Chondrocyte (in vitro differentiated cells): ENCODE results near the gene SNPH. TPM values are rescaled to one million over a fixed set of nuclear protein-coding genes. Genes with fewer than 3 reads are reported as not detected.

Source experiments
- DNase-seq: peaks from one replicate; pipeline ENCODE4 v3.0.0; 2021; ENCODE audit warnings: mixed read lengths, low spot score
- H3K27ac Mint-ChIP-seq: one replicate; pipeline ENCODE4 v1.8.0; 2021; ENCODE audit warnings: mild to moderate bottlenecking, moderate library complexity, mixed read lengths; ENCODE audit not compliant: unreplicated experiment
- H3K27me3 Mint-ChIP-seq: 2 replicates; pipeline ENCODE4 v1.8.0; 2021; ENCODE audit warnings: low read depth, mixed read lengths
- H3K36me3 Mint-ChIP-seq: 2 replicates; pipeline ENCODE4 v1.8.0; 2021; ENCODE audit warnings: low read depth, mixed read lengths
- H3K4me1 Mint-ChIP-seq: 2 replicates; pipeline ENCODE4 v1.8.0; 2021; ENCODE audit warnings: low read depth, mild to moderate bottlenecking, mixed read lengths
- H3K4me3 Mint-ChIP-seq: one replicate; pipeline ENCODE4 v1.8.0; 2021; ENCODE audit warnings: mild to moderate bottlenecking, moderate library complexity, mixed read lengths; ENCODE audit not compliant: unreplicated experiment
- H3K9me3 Mint-ChIP-seq: 2 replicates; pipeline ENCODE4 v1.8.0; 2021; ENCODE audit warnings: low read depth, mixed read lengths
- total RNA-seq: library from RNA; stranded (reverse); gene quantifications from 3 replicates; pipeline ENCODE4 v1.2.1, GENCODE V29; 2021
- TF ChIP-seq, protein P1 (sequence below): fragments of 200-600 bp; sonication (generic); IDR thresholded peaks from 2 replicates; pipeline ENCODE4 v1.5.0; 2021; ENCODE audit warnings: antibody characterized with exemption, mild to moderate bottlenecking, moderate library complexity

SNPH gene
- total RNA-seq, 1 donor from 2014 or later = 12.8 TPM

DNA sequence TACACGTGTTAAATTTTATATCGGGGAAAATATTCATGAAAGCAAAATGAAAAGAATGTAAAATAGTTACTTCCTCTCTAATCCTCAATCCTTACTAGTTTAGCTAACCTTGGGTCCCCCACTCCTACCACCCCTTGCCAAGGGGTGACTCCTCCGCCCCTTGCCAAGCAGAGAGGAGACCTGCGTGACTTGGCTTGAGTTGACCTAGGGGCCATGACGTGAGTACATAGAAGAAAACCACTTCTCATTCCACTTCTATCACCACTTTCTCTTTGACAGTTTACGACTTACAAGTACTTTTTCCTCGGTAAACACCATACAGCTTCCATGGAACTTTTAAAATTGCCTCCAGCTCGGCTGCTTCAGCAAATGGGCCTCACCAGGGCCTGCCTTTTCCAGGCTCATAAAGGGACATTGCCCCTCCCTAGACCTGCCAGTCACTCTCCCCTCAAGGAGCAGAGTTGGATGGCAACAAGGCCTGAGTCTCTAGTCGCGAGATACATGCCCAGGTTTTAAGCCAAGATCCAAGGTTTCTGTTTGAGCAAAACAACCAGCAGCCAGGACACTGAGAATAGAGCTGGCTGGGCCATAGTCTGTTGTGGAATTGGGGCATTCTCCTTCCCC lies 32.9 kb downstream of the SNPH start:
- H3K4me1 Mint-ChIP-seq = no peaks in the 10 kb centered on the region
- H3K27me3 Mint-ChIP-seq = no peaks in the 10 kb centered on the region
- no peaks in the 10 kb centered on the region for H3K9me3 Mint-ChIP-seq
- no peak overlapping the region for H3K27ac Mint-ChIP-seq
- DNase-seq = no peak
- TF ChIP-seq, protein P1, sequence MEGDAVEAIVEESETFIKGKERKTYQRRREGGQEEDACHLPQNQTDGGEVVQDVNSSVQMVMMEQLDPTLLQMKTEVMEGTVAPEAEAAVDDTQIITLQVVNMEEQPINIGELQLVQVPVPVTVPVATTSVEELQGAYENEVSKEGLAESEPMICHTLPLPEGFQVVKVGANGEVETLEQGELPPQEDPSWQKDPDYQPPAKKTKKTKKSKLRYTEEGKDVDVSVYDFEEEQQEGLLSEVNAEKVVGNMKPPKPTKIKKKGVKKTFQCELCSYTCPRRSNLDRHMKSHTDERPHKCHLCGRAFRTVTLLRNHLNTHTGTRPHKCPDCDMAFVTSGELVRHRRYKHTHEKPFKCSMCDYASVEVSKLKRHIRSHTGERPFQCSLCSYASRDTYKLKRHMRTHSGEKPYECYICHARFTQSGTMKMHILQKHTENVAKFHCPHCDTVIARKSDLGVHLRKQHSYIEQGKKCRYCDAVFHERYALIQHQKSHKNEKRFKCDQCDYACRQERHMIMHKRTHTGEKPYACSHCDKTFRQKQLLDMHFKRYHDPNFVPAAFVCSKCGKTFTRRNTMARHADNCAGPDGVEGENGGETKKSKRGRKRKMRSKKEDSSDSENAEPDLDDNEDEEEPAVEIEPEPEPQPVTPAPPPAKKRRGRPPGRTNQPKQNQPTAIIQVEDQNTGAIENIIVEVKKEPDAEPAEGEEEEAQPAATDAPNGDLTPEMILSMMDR = no peak
- H3K4me3 Mint-ChIP-seq = no peak overlapping the region
- peaks cover 4% of the 10 kb centered on the region for H3K36me3 Mint-ChIP-seq

DNA sequence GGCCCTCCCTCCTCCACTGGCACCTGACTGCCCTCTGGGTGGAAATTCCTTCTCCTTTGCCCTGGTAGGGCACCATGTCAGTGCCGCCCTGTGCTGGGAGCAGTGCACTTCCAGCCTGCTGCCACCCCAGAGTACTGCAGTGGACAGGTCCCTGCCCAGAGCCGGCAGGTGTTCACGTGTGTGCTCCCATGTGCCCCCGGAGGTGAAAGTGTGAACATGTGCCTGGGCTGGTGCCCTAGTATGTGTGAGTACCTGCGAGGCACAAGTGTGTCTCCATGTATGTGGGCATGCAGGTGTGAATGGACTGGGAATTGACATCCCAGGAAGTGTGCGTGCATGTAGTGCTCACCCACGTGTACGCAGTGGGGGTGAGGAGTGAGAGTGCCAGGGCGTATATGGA lies 33.4 kb downstream of the SNPH start:
- TF ChIP-seq, protein P1 = peak; percentile 34
- Mint-ChIP-seq H3K36me3 (peaks cover 5% of the 10 kb centered on the region), H3K27ac (no peak overlapping the region), H3K9me3 (no peaks in the 10 kb centered on the region), H3K4me1 (no peaks in the 10 kb centered on the region), H3K4me3 (no peak overlapping the region), H3K27me3 (no peaks in the 10 kb centered on the region)
- no peak for DNase-seq

DNA sequence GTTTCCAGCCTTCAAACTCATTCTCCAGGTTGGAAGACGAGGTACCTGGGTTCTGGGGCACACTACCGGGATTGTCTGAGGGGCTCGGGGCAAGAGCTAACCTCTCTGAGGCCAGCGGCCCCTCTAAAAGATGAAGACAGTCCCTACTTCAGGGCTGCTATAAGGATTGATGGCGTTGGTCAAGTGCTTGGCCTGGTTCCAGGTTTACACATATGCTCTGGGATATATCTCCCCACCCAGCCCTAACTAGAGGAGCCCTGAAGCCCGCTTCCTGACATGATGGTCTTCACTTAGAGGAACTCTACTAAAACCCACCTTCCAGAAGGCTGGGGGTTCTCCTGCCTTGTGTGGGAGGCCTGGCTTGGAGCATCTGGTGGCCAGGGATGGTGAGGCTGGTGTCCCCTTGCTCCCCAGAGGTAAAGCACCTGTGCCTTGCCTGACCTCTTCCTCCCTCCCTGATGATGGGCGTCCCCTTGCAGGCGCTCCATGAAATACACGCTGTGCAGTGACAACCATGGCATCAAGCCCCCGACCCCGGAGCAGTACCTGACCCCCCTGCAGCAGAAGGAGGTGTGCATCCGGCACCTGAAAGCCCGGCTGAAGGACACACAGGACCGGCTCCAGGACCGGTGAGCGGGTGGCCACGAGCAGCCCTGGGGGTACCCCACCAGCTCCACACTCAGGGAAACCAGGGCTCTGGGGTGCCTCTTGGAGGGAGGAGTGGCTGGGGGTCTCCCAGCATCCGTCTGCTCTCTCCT lies 34.2 kb downstream of the SNPH start:
- Mint-ChIP-seq H3K4me3 (no peak overlapping the region), H3K27me3 (no peaks in the 10 kb centered on the region), H3K27ac (no peak overlapping the region), H3K36me3 (peaks cover 9% of the 10 kb centered on the region), H3K4me1 (no peaks in the 10 kb centered on the region), H3K9me3 (no peaks in the 10 kb centered on the region)
- TF ChIP-seq, protein P1 = no peak
- DNase-seq = no peak

DNA sequence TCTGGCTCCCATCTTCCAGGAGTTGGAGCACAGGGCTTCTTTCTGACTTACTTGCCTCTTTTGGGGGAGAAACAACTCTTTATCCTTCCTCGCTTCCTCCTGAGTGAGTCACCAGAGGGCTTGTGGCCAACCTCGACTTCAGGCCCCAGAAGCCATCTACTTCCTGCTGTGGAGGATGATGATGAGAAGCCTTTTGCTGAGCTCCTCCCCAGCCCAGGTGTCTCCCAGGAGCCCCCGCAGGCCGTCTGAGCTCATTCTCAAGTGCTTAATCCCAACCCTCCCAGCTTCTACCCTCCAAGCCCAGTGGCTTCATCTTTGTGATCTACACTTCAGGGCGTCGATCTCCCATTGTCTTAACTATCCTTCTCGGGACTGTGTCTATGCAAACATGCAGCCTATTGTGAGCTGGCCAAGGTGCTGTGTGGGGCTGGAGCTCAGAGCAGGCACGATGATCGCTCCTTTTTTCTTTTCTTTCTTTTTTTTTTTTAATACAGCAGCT lies 35.0 kb downstream of the SNPH start:
- TF ChIP-seq, protein P1 = no peak
- Mint-ChIP-seq H3K36me3 (peaks cover 12% of the 10 kb centered on the region), H3K4me1 (no peaks in the 10 kb centered on the region), H3K27ac (no peak overlapping the region), H3K4me3 (no peak overlapping the region), H3K27me3 (no peaks in the 10 kb centered on the region), H3K9me3 (no peaks in the 10 kb centered on the region)
- DNase-seq = no peak

DNA sequence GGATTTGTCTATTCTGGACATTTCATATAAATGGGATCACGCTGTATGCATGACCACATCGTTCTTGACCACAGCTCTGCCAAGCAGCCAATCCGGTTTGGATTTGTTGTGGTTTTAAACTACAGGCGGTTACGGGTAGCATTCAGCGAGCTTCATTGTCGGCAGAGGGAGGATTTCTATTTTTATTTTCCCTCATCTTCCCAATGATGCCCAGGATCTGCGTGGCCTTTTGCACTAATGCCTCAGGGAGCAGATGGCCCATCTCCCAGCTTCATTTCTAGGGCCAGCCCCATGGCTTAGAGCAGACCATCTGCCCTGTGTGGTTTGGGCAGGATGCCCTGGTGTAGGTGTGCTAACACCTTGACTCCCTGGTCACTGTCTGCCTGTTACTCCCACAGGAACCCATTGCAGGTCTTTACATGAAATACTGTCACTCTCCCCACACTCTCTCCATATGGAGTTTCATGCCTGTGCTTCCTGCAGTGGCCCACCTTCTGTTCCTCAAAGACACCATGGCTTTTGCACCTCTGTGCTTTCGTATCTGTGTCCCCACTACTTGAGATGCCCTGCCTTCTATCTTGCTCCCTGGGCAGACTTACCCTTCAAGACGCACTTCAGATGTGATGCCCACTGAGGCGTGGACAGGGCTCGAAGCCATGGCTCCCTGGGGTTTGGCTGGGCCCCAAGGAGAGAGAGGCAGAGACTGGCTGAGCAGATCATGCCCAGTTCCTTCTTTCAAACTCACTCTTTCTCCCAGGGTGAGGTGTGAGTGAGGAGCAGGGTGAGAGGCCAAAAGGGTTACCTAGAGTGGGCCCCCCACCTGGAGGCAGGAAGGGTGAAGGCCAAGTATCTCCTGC lies 36.8 kb downstream of the SNPH start:
- TF ChIP-seq, protein P1 = no peak
- H3K4me1 Mint-ChIP-seq = no peaks in the 10 kb centered on the region
- peaks cover 12% of the 10 kb centered on the region for H3K36me3 Mint-ChIP-seq
- no peaks in the 10 kb centered on the region for H3K9me3 Mint-ChIP-seq
- H3K4me3 Mint-ChIP-seq = no peak overlapping the region
- no peak overlapping the region for H3K27ac Mint-ChIP-seq
- no peak for DNase-seq
- H3K27me3 Mint-ChIP-seq = no peaks in the 10 kb centered on the region
